ENCODE measurements around the gene SLC9A1. TPM values are rescaled to one million over a fixed set of nuclear protein-coding genes. Genes with fewer than 3 reads are reported as not detected.
A peak's percentile ranks its signal among the peaks of the same experiment; 100 is the strongest.

SLC9A1 gene
- polyA plus RNA-seq, 3 donors: 4.5 to 14.2 (median 4.6) TPM

GRCh38 chr1:27153549-27153886 is 1.4 kb downstream of the SLC9A1 start:
- peak overlapping the region; percentile 94 for H3K9ac ChIP-seq (ENCODE audit: insufficient read depth, low read length, poor library complexity, severe bottlenecking)
- H3K27me3 ChIP-seq (ENCODE audit: control insufficient read depth in 2 of 2, insufficient read depth in 2 of 2, low read length in 2 of 2): no peaks in the 10 kb centered on the region
- H3K36me3 ChIP-seq (replicated peaks in 1 of 2; ENCODE audit: control insufficient read depth in 1 of 2, insufficient read depth in 2 of 2, low read length in 2 of 2): peaks cover 2 to 7% of the 10 kb centered on the region in 2 donors
- H3K4me1 ChIP-seq (ENCODE audit: control insufficient read depth in 1 of 2, insufficient read depth in 2 of 2, low read length in 2 of 2): peaks cover 54 to 66% of the 10 kb centered on the region in 2 donors
- 90% methylated on average over 2 of the region's 4 CpGs for WGBS (ENCODE audit: insufficient coverage)
- peaks cover 62% of the 10 kb centered on the region for H3K79me2 ChIP-seq (ENCODE audit: insufficient read depth, low read length)
- peak overlapping the region; percentile 14 to 84 (median 17) for H3K4me3 ChIP-seq (replicated peaks in 1 of 3; ENCODE audit: low read depth in 2 of 3, low read length in 3 of 3)
- H3K4me1 Mint-ChIP-seq: peaks cover 65% of the 10 kb centered on the region
- TF ChIP-seq CTCF (IDR thresholded peaks at IDR 0.05): no peak
- no peaks in the 10 kb centered on the region for H3K9me3 Mint-ChIP-seq
- H3K4me2 ChIP-seq (replicated peaks; ENCODE audit: extremely low read depth, low read length, poor library complexity, severe bottlenecking): peak overlapping the region; percentile 92
- intact Hi-C loops (cut with micrococcal nuclease): loop anchor here in 1 of 2 donors (5.0 kb wide), 1 partner anchor 36 kb away; no protein-coding TSS in a partner anchor
- H4K20me1 ChIP-seq (ENCODE audit: insufficient read depth, low read length): peaks cover 49% of the 10 kb centered on the region
- peaks cover 14 to 27% of the 10 kb centered on the region in 2 donors for H3K36me3 Mint-ChIP-seq
- peaks cover 0 to 2% (median 2%) of the 10 kb centered on the region in 3 donors for H3K27me3 Mint-ChIP-seq (ENCODE audit: low read depth in 3 of 3)
- peak overlapping the region; percentile 87 to 100 (median 98) for H3K27ac Mint-ChIP-seq
- no peaks in the 10 kb centered on the region for H3K9me3 ChIP-seq (replicated peaks in 1 of 2; ENCODE audit: control insufficient read depth in 1 of 2, insufficient read depth in 1 of 2, low read length in 2 of 2)
- H3K4me3 Mint-ChIP-seq: peak overlapping the region; percentile 87 to 97
- H3K27ac ChIP-seq (ENCODE audit: low read depth in 1 of 2, low read length in 2 of 2): peak overlapping the region; percentile 8 to 97
- H2AFZ ChIP-seq (ENCODE audit: insufficient read depth, low read depth, low read length, poor library complexity, severe bottlenecking): no peak overlapping the region
- DNase-seq: no peak

- H3K9me3 ChIP-seq (replicated peaks in 1 of 2; ENCODE audit: control insufficient read depth in 1 of 2, insufficient read depth in 1 of 2, low read length in 2 of 2): no peaks in the 10 kb centered on the region
- peaks cover 67% of the 10 kb centered on the region for H3K4me1 Mint-ChIP-seq
- H3K4me2 ChIP-seq (replicated peaks; ENCODE audit: extremely low read depth, low read length, poor library complexity, severe bottlenecking): peak overlapping the region; percentile 92
- peaks cover 54 to 66% of the 10 kb centered on the region in 2 donors for H3K4me1 ChIP-seq (ENCODE audit: control insufficient read depth in 1 of 2, insufficient read depth in 2 of 2, low read length in 2 of 2)
- no peak for TF ChIP-seq CTCF (IDR thresholded peaks at IDR 0.05)
- H3K9me3 Mint-ChIP-seq: no peaks in the 10 kb centered on the region
- peaks cover 2 to 12% of the 10 kb centered on the region in 2 donors for H3K36me3 ChIP-seq (replicated peaks in 1 of 2; ENCODE audit: control insufficient read depth in 1 of 2, insufficient read depth in 2 of 2, low read length in 2 of 2)
- H3K4me3 Mint-ChIP-seq: peak overlapping the region; percentile 87 to 97
- peak overlapping the region; percentile 94 for H3K9ac ChIP-seq (ENCODE audit: insufficient read depth, low read length, poor library complexity, severe bottlenecking)
- peaks cover 0 to 2% (median 2%) of the 10 kb centered on the region in 3 donors for H3K27me3 Mint-ChIP-seq (ENCODE audit: low read depth in 3 of 3)
- no peaks in the 10 kb centered on the region for H3K27me3 ChIP-seq (ENCODE audit: control insufficient read depth in 2 of 2, insufficient read depth in 2 of 2, low read length in 2 of 2)
- intact Hi-C loops (cut with micrococcal nuclease): loop anchor here in 1 of 2 donors (5.0 kb wide), 1 partner anchor 36 kb away; no protein-coding TSS in a partner anchor
- peak overlapping the region; percentile 14 to 84 (median 17) for H3K4me3 ChIP-seq (replicated peaks in 1 of 3; ENCODE audit: low read depth in 2 of 3, low read length in 3 of 3)
- 100% methylated on average over 1 of the region's 2 CpGs for WGBS (ENCODE audit: insufficient coverage)
- H3K27ac Mint-ChIP-seq: peak overlapping the region; percentile 70 to 99 (median 98)
- H4K20me1 ChIP-seq (ENCODE audit: insufficient read depth, low read length): peaks cover 53% of the 10 kb centered on the region
- no peak overlapping the region for H2AFZ ChIP-seq (ENCODE audit: insufficient read depth, low read depth, low read length, poor library complexity, severe bottlenecking)
- peak overlapping the region; percentile 8 to 97 for H3K27ac ChIP-seq (ENCODE audit: low read depth in 1 of 2, low read length in 2 of 2)
- peaks cover 68% of the 10 kb centered on the region for H3K79me2 ChIP-seq (ENCODE audit: insufficient read depth, low read length)
- peaks cover 19 to 32% of the 10 kb centered on the region in 2 donors for H3K36me3 Mint-ChIP-seq
- no peak for DNase-seq
These were observed 1.9 kb downstream of the SLC9A1 start for GRCh38 chr1:27152829-27153548.
